ENCODE measurements around the gene JCAD.
"Not testable (repeated sequence)": the region's sequence is repeated elsewhere in the genome, so short reads cannot be mapped to it uniquely, and the experiment has no call there.

The JCAD gene

GRCh38 chr10:30022590-30022989 is 36.8 kb downstream of the JCAD start:
- FAIRE-seq = no peak

- no peak for FAIRE-seq
Observed at GRCh38 chr10:30019468-30019867, 39.9 kb downstream of the JCAD start.

GRCh38 chr10:30018496-30018895 is 40.9 kb downstream of the JCAD start:
- no peak for FAIRE-seq

DNA sequence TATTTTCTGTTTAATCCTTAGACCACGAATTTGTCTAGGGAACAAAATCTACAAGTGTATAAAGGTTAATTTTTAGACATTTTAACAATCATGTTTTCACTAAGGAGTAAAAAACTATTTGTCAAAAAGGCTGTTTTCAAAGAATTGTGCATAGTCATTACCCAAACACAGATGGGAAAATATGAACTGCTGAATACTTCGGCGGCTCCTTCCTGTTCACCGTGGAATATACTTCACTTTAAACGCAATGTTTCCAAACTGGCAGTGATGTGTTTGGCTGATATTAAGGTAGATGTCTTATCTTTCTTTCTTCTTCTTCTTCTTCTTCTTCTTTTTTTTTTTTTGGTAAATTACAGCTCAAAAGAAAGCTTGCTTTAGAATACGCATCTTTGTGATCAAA is 41.4 kb downstream of the JCAD start:
- FAIRE-seq = no peak

- FAIRE-seq = no peak
Observed at GRCh38 chr10:30017556-30017955, 41.8 kb downstream of the JCAD start.

DNA sequence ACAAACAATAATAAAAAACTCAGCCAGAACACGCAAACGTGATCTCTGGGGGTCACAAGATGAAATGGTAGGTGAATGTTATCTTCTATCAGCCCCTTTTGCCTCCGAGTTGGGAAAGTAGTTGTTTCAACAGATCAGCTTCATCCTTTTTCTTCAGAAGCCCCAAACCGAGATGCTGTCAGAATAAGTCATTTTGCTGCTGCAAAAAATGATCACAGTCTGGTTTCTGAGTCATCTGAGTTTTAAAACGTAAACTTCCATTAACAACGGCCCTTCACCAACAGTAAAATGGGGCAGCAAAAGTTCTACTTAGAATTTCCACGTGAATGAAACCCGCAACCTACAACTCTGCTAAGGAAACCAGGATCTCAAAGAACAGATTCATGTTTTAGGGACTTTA is 44.9 kb downstream of the JCAD start:
- no peak for FAIRE-seq

DNA sequence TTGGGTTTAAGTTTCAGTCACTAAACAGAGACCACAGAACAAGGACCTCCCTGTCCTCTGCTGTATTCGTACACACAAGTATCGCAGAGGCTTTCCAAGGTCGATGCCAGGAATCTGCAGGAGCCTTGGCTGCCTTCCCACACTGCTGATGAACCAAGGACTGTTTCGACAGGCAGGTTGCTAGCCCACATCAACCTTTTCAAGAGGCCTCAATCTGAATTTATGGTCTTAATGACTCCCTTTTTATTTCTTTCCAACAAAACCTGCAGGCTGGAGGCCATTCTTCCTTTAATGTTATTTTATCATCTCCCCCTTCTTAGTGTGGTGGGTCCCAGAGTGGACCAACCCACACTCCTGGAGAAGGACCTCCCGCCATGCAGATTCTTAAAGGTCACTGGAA is 45.6 kb downstream of the JCAD start:
- no peak for FAIRE-seq

DNA sequence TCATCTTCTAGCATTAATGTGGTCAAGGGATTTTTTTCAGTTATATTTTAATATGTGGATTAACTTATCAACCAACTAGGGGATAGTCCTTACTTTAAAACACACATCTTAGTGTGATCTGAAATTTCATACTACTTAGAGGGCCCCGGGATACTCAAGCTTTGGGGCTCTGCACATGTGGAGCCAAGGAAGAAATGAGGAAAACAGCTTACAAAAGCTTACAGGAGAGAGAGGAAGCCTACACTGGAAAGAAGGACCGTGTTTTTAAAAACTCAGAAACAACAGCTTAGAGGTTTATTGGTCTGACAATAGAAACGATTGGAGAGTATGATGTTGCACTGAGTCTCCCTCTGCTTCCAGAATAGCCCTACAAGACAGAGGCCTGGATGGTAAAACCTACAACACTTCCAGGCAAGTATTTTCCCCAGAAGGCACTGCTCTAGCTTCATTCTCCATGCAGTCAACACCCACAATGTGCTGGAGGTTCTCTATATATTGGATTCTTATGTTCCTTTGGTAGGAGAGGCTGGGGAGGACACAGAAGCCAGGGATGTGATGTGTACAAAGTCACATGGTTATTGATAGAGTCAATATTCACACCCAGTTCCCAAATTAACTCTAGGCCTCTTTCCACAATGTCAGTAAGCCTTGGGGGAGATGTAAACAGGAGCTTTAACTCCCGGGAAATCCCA is 47.3 kb downstream of the JCAD start:
- FAIRE-seq = no peak

DNA sequence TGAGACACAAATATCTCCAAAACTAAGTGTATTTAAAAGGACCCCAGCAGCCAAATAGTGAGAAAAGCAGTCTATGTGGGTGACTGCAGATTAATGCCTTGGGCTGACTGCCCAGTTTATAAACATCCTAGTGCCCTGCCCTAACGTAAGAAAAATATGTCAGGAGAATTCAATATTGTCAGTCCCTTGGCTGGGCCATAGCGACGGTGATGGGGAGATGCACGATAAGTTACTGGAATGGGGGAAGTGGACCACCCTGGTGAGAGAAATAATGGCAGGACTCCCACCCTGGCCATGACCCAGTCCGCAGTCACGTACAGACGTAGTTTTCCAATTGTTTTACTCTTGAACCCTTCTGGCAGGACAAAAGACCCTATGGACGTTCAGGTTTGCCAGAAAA is 48.0 kb downstream of the JCAD start:
- no peak for FAIRE-seq

GRCh38 chr10:30007406-30007805 is 52.0 kb downstream of the JCAD start:
- FAIRE-seq = no peak

GRCh38 chr10:30006410-30006809 is 53.0 kb downstream of the JCAD start:
- no peak for FAIRE-seq

- FAIRE-seq = not testable (repeated sequence)
Observed at GRCh38 chr10:30005116-30005515, 54.3 kb downstream of the JCAD start.

DNA sequence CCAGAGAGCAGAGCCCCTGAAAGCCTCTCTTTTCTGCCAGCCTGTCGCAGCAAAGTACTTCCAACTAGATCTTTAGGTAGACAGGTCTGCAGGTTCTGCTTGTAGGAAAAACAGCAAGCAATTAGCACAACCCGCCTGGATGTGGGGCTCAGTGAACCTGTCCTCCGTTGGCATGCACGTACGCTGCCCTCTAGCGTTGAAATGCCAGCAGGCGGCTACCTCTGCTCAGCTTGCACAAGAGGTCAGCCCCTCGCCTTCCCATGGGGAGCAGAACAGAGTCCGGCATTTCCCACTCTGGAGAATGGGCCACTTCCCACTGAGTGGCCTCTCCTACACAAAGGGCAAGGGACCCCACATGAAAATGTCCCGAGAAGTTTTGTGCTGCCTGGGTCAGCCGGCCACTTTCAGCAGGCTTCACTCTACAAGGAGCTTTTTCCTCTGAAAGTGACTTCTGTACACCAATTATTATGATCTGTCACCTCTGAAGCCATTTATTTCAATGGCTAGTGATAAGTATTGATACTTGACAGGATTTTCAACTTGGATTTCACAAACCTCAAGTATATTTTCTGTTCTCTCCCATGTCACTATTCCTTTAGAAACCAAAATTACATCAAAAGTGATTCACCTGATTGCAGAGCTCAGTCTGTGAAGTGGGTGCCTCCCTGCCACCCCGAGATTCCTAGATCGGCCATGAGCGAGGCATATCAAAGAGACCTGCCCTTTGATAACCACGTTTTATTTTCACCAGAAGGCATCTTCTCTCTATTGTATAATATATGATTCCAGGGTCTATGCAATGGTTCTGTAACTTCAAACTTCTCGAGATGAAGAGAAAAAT is 56.7 kb downstream of the JCAD start:
- no peak for FAIRE-seq

GRCh38 chr10:30000802-30001571 is 58.4 kb downstream of the JCAD start:
- no peak for FAIRE-seq

- no peak for FAIRE-seq
Observed at GRCh38 chr10:29998142-29998808, 61.1 kb downstream of the JCAD start.

DNA sequence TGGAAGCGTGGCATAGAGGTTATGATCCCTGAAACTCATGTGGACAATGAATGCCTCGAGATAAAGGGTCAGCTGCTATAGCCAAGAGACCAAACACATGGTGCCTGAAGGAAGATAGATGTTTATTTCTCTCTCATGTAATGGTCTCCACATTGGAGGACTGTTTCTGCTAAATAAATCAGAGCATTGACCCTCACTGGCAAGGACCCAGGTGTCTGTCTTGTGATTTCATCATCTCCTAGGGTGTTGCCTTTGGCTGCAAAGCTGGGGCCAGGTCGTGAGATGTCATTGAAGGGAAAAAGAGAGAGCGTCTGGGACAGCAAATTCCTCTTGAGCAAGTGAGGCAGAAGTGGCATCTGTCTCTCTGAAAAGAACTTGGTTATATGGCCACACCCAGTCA is 64.6 kb downstream of the JCAD start:
- FAIRE-seq = no peak

DNA sequence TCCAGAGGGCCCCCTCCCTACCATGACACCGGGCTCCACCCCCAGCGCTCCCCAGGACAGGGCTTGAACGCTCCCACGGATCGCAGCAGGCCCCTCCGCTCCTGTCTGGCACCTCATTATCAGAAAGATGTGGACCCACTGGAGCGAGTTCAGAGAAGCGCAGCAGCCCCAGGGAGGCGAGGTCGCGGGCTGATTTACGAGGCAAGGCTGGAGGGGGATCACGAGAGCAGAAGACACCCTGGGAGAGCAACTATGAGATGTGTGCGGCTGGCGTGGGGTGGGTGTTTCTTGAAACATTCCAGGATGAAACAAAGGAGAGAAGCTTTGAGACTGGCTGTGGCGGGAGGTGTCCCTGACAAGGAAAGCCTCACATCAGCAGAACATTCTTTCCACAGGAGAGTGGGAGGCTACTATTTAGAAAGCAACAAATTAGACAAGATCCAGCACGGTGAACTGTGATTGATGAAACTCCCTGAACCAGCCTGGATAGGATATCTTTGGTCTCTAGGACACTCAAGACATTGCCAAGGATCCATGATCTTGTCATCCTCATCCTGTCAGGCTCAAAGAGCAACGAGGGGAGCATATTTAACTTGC is 66.0 kb downstream of the JCAD start:
- FAIRE-seq = no peak

DNA sequence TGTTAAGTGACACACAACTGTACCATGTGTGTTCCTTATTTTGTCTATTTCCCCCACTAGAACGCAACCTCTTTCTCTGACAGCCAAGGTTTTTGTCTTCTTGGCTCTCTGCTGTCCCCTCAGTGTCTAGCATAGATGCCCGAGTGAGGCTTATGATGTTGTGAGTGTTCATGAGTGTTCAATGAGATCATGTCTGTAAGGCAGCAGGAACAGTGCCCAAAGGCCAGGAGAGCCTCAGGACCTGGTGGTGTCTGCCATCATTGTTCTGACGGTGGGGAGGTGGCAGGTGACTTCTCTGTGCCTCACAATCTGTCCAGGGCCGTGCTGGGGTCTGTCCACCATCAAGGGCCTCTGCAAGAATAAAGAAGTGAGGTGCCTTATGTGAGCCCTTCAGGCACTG is 66.5 kb downstream of the JCAD start:
- no peak for FAIRE-seq

GRCh38 chr10:29991382-29991781 is 68.0 kb downstream of the JCAD start:
- no peak for FAIRE-seq

DNA sequence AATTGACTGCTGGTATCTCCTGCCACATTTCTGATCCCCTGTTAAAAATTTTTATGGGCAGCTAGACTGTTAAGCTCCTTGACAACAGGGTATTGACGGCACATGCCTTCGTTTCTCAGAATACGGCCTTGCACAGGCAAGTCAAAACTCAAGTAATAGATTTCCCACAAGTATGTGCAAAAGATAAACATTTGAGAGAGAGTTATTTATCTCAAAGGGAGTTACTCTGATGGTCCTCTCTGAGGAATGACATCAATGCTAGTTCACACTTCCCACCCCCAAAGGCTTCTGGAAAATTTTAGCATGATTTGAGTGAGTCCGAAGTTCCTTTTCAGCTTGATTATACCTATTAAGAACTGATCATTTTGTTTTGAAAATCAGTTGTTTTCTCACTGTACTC is 71.9 kb downstream of the JCAD start:
- no peak for FAIRE-seq

GRCh38 chr10:29982997-29983648 is 76.3 kb downstream of the JCAD start:
- no peak for FAIRE-seq

DNA sequence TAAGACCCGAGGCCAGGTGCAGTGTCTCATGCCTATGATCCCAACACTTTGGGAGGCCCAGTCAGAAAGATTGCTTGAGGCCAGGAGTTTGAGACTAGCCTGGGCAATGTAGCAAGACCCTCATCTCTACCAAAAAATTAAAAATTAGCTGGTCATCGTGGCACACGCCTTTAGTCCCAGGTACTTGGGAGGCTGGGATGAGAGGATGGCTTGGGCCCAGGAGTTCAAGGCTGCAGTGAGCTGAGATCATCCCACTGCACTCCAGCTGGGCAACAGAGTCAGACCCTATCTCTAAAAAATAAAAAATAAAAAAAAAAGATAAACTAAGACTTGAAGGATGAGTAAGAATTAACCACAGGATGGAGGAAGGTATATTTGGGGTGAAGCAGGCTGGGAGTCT is 77.9 kb downstream of the JCAD start:
- no peak for FAIRE-seq
